ENCODE measurements around the gene ACADVL. TPM values are rescaled to one million over a fixed set of nuclear protein-coding genes. Genes with fewer than 3 reads are reported as not detected.

Gene ACADVL
- total RNA-seq, 1 donor from 2014 or later = 215 TPM

- Mint-ChIP-seq H3K27ac (ENCODE audit: unreplicated experiment) (peak overlapping the region; percentile 58), H3K4me3 (peak overlapping the region; percentile 98), H3K9me3 (no peaks in the 10 kb centered on the region), H3K4me1 (peaks cover 42% of the 10 kb centered on the region), H3K36me3 (ENCODE audit: low read depth) (peaks cover 9% of the 10 kb centered on the region), H3K27me3 (ENCODE audit: low read depth) (peaks cover 33% of the 10 kb centered on the region)
- DNase-seq (ENCODE audit: low read depth, low spot score) = no peak
- TF ChIP-seq CTCF (conservative IDR thresholded peaks at IDR 0.05) = no peak
These were observed 1.7 kb downstream of the ACADVL start for GRCh38 chr17:7221278-7222092.

- Mint-ChIP-seq H3K4me1 (peaks cover 39% of the 10 kb centered on the region), H3K9me3 (no peaks in the 10 kb centered on the region), H3K27ac (ENCODE audit: unreplicated experiment) (peak overlapping the region; percentile 78), H3K36me3 (ENCODE audit: low read depth) (peaks cover 9% of the 10 kb centered on the region), H3K27me3 (ENCODE audit: low read depth) (peaks cover 30% of the 10 kb centered on the region), H3K4me3 (peak overlapping the region; percentile 98)
- no peak for DNase-seq (ENCODE audit: low read depth, low spot score)
- no peak for TF ChIP-seq CTCF (conservative IDR thresholded peaks at IDR 0.05)
These were observed 2.6 kb downstream of the ACADVL start for GRCh38 chr17:7222093-7222971.

- no peak for TF ChIP-seq CTCF (conservative IDR thresholded peaks at IDR 0.05)
- Mint-ChIP-seq H3K36me3 (ENCODE audit: low read depth) (peaks cover 10% of the 10 kb centered on the region), H3K27ac (ENCODE audit: unreplicated experiment) (no peak overlapping the region), H3K27me3 (ENCODE audit: low read depth) (peaks cover 27% of the 10 kb centered on the region), H3K4me1 (peaks cover 33% of the 10 kb centered on the region), H3K9me3 (no peaks in the 10 kb centered on the region), H3K4me3 (peak overlapping the region; percentile 98)
- DNase-seq (ENCODE audit: low read depth, low spot score) = no peak
These were observed 3.2 kb downstream of the ACADVL start for GRCh38 chr17:7222972-7223292.

GRCh38 chr17:7223375-7223774, 3.6 kb downstream of the ACADVL start:
- H3K27me3 Mint-ChIP-seq (ENCODE audit: low read depth) = peaks cover 27% of the 10 kb centered on the region
- peaks cover 14% of the 10 kb centered on the region for H3K36me3 Mint-ChIP-seq (ENCODE audit: low read depth)
- H3K9me3 Mint-ChIP-seq = no peaks in the 10 kb centered on the region
- H3K4me3 Mint-ChIP-seq = peak overlapping the region; percentile 98
- no peak overlapping the region for H3K27ac Mint-ChIP-seq (ENCODE audit: unreplicated experiment)
- no peak for DNase-seq (ENCODE audit: low read depth, low spot score)
- no peak for TF ChIP-seq CTCF (conservative IDR thresholded peaks at IDR 0.05)
- peaks cover 29% of the 10 kb centered on the region for H3K4me1 Mint-ChIP-seq

- H3K36me3 Mint-ChIP-seq (ENCODE audit: low read depth) = peaks cover 15% of the 10 kb centered on the region
- no peak for DNase-seq (ENCODE audit: low read depth, low spot score)
- H3K9me3 Mint-ChIP-seq = no peaks in the 10 kb centered on the region
- no peak overlapping the region for H3K27ac Mint-ChIP-seq (ENCODE audit: unreplicated experiment)
- no peak for TF ChIP-seq CTCF (conservative IDR thresholded peaks at IDR 0.05)
- peaks cover 22% of the 10 kb centered on the region for H3K27me3 Mint-ChIP-seq (ENCODE audit: low read depth)
- H3K4me1 Mint-ChIP-seq = peaks cover 22% of the 10 kb centered on the region
- peak overlapping the region; percentile 98 for H3K4me3 Mint-ChIP-seq
These were observed 4.4 kb downstream of the ACADVL start for GRCh38 chr17:7224110-7224509.

Data from neural crest cell (in vitro differentiated cells).